Neural progenitor cell (in vitro differentiated cells): ENCODE data around the gene TAC4. TPM values are rescaled to one million over a fixed set of nuclear protein-coding genes. Genes with fewer than 3 reads are reported as not detected.

Experiments
- DNase-seq: peaks from one replicate; pipeline ENCODE4 v3.0.0-alpha.2; 2016; ENCODE audit warnings: low spot score
- H2AFZ ChIP-seq: fragments of 200-600 bp; sonication (generic); replicated peaks from 2 replicates; pipeline ENCODE4 v1.6.1; 2016; ENCODE audit warnings: antibody characterized with exemption
- H3F3A ChIP-seq: fragments of 200-600 bp; sonication (generic); 2 replicates; pipeline ENCODE4 v1.6.1; 2016; ENCODE audit warnings: antibody characterized with exemption, low read depth
- H3K27ac ChIP-seq: fragments of 200-600 bp; sonication (generic); 2 replicates; pipeline ENCODE4 v1.5.1; 2016; ENCODE audit warnings: mild to moderate bottlenecking
- H3K27me3 ChIP-seq: fragments of 200-600 bp; sonication (generic); 2 replicates; pipeline ENCODE4 v1.6.1; 2016; ENCODE audit warnings: mild to moderate bottlenecking, moderate library complexity
- H3K36me3 ChIP-seq: fragments of 200-600 bp; sonication (generic); 2 replicates; pipeline ENCODE4 v1.5.1; 2016
- H3K4me1 ChIP-seq: fragments of 200-600 bp; sonication (generic); 2 replicates; pipeline ENCODE4 v1.6.1; 2016; ENCODE audit warnings: mixed run types
- H3K4me2 ChIP-seq: fragments of 200-600 bp; sonication (generic); 2 replicates; pipeline ENCODE4 v1.6.1; 2016
- H3K4me3 ChIP-seq: fragments of 200-600 bp; sonication (generic); 2 replicates; pipeline ENCODE4 v1.5.1; 2016
- H3K79me2 ChIP-seq: fragments of 200-600 bp; sonication (generic); 2 replicates; pipeline ENCODE4 v1.6.1; 2016; ENCODE audit warnings: low read depth
- H3K9ac ChIP-seq: fragments of 200-600 bp; sonication (generic); 2 replicates; pipeline ENCODE4 v1.6.1; 2016
- H3K9me3 ChIP-seq: fragments of 200-600 bp; sonication (generic); 2 replicates; pipeline ENCODE4 v1.5.1; 2016; ENCODE audit warnings: low read depth
- H4K20me1 ChIP-seq: fragments of 200-600 bp; sonication (generic); 2 replicates; pipeline ENCODE4 v1.6.1; 2016; ENCODE audit warnings: low read depth
- H3K27ac Mint-ChIP-seq: 3 replicates; pipeline ENCODE4 v1.8.0; 2021; ENCODE audit warnings: mixed read lengths
- H3K27me3 Mint-ChIP-seq: 2 replicates; pipeline ENCODE4 v1.8.0; 2022; ENCODE audit warnings: low read depth, mild to moderate bottlenecking, inconsistent platforms, moderate library complexity, mixed read lengths; ENCODE audit not compliant: insufficient read depth
- H3K36me3 Mint-ChIP-seq: 3 replicates; pipeline ENCODE4 v1.8.0; 2021; ENCODE audit warnings: mixed read lengths
- H3K4me1 Mint-ChIP-seq: 3 replicates; pipeline ENCODE4 v1.8.0; 2021; ENCODE audit warnings: mixed read lengths
- H3K4me3 Mint-ChIP-seq: 3 replicates; pipeline ENCODE4 v1.8.0; 2021; ENCODE audit warnings: mild to moderate bottlenecking, moderate library complexity, mixed read lengths
- H3K9me3 Mint-ChIP-seq: 3 replicates; pipeline ENCODE4 v1.8.0; 2020; ENCODE audit warnings: mixed read lengths
- CTCF ChIP-seq: fragments of 200-600 bp; sonication (generic); IDR thresholded peaks from 2 replicates; pipeline ENCODE4 v1.5.1; 2017; ENCODE audit warnings: antibody characterized with exemption, mild to moderate bottlenecking
- EZH2 ChIP-seq: fragments of 200-600 bp; sonication (generic); IDR thresholded peaks from 2 replicates; pipeline ENCODE4 v1.6.1; 2017; ENCODE audit warnings: antibody characterized with exemption, mild to moderate bottlenecking, moderate library complexity
- EZH2phosphoT487 ChIP-seq: fragments of 200-600 bp; sonication (generic); IDR thresholded peaks from 2 replicates; pipeline ENCODE4 v1.6.1; 2017; ENCODE audit warnings: antibody characterized with exemption
- total RNA-seq: library from RNA; depleted of rRNA; stranded (reverse); fragments of >200 nt; gene quantifications from 2 replicates; pipeline ENCODE4 v1.2.3, GENCODE V29; 2015; ENCODE audit warnings: low replicate concordance

The TAC4 gene
- total RNA-seq, 1 donor from 2014 or later, result not detected

- Histone ChIP-seq H3K27me3 (no peaks in the 10 kb centered on the region), H3K36me3 (peaks cover 27% of the 10 kb centered on the region), H3F3A (peaks cover 35% of the 10 kb centered on the region), H3K9ac (no peak overlapping the region), H3K4me3 (no peak overlapping the region), H3K9me3 (no peaks in the 10 kb centered on the region), H3K79me2 (peaks cover 52% of the 10 kb centered on the region), H3K4me1 (peaks cover 42% of the 10 kb centered on the region), H4K20me1 (peaks cover 5% of the 10 kb centered on the region), H3K4me2 (no peak overlapping the region), H2AFZ (no peak overlapping the region), H3K27ac (no peak overlapping the region)
- H3K4me3 Mint-ChIP-seq, result no peak overlapping the region
- H3K36me3 Mint-ChIP-seq, result peaks cover 29% of the 10 kb centered on the region
- TF ChIP-seq EZH2 (no peak), CTCF (no peak), EZH2phosphoT487 (no peak)
- peaks cover 41% of the 10 kb centered on the region for H3K4me1 Mint-ChIP-seq
- no peaks in the 10 kb centered on the region for H3K27me3 Mint-ChIP-seq
- DNase-seq, result no peak
- H3K27ac Mint-ChIP-seq, result no peak overlapping the region
- H3K9me3 Mint-ChIP-seq, result no peaks in the 10 kb centered on the region
Observed at GRCh38 chr17:49819138-49819537, 28.7 kb downstream of the TAC4 start.

- Mint-ChIP-seq H3K27me3 (no peaks in the 10 kb centered on the region), H3K4me3 (no peak overlapping the region), H3K36me3 (peaks cover 28% of the 10 kb centered on the region), H3K4me1 (peaks cover 42% of the 10 kb centered on the region), H3K9me3 (no peaks in the 10 kb centered on the region), H3K27ac (no peak overlapping the region)
- H2AFZ ChIP-seq, result no peak overlapping the region
- H3K79me2 ChIP-seq, result peaks cover 63% of the 10 kb centered on the region
- DNase-seq, result no peak
- no peak overlapping the region for H3K4me3 ChIP-seq
- no peaks in the 10 kb centered on the region for H3K27me3 ChIP-seq
- peaks cover 19% of the 10 kb centered on the region for H3K36me3 ChIP-seq
- peaks cover 5% of the 10 kb centered on the region for H4K20me1 ChIP-seq
- no peak overlapping the region for H3K4me2 ChIP-seq
- H3K9ac ChIP-seq, result no peak overlapping the region
- TF ChIP-seq CTCF, result no peak
- TF ChIP-seq EZH2, result no peak
- no peak for TF ChIP-seq EZH2phosphoT487
- H3K27ac ChIP-seq, result no peak overlapping the region
- peaks cover 47% of the 10 kb centered on the region for H3F3A ChIP-seq
- H3K9me3 ChIP-seq, result no peaks in the 10 kb centered on the region
- peaks cover 46% of the 10 kb centered on the region for H3K4me1 ChIP-seq
Observed at GRCh38 chr17:49817993-49818392, 29.9 kb downstream of the TAC4 start.

- DNase-seq, result peak; percentile 79
- Histone ChIP-seq H3K27ac (peak overlapping the region; percentile 95), H3K9ac (peak overlapping the region; percentile 12), H3K27me3 (no peaks in the 10 kb centered on the region), H4K20me1 (peaks cover 5% of the 10 kb centered on the region), H3F3A (peaks cover 49% of the 10 kb centered on the region), H3K4me1 (peaks cover 46% of the 10 kb centered on the region), H3K36me3 (peaks cover 24% of the 10 kb centered on the region), H3K4me3 (peak overlapping the region; percentile 47), H3K4me2 (peak overlapping the region; percentile 86), H2AFZ (no peak overlapping the region), H3K79me2 (peaks cover 70% of the 10 kb centered on the region), H3K9me3 (no peaks in the 10 kb centered on the region)
- peaks cover 38% of the 10 kb centered on the region for H3K4me1 Mint-ChIP-seq
- H3K27me3 Mint-ChIP-seq, result no peaks in the 10 kb centered on the region
- peaks cover 21% of the 10 kb centered on the region for H3K36me3 Mint-ChIP-seq
- no peaks in the 10 kb centered on the region for H3K9me3 Mint-ChIP-seq
- no peak for TF ChIP-seq EZH2phosphoT487
- TF ChIP-seq EZH2, result no peak
- no peak for TF ChIP-seq CTCF
- peak overlapping the region; percentile 78 for H3K4me3 Mint-ChIP-seq
- H3K27ac Mint-ChIP-seq, result peak overlapping the region; percentile 96
Observed at GRCh38 chr17:49815761-49816281, 32.0 kb downstream of the TAC4 start.
